Trophoblast cell (in vitro differentiated cells and primary cell): Measurements from ENCODE around the gene ANAPC2.
A peak's percentile ranks its signal among the peaks of the same experiment; 100 is the strongest.

Source experiments
- DNase-seq, 2 donors: peaks; one replicate each; pipeline ENCODE4 v3.0.0-alpha.2; 2016
- H2AFZ ChIP-seq: 2 replicates; pipeline ENCODE4 v1.6.1; 2013; ENCODE audit warnings: low read length, moderate library complexity, mild to moderate bottlenecking; ENCODE audit not compliant: insufficient read depth, poor library complexity
- H2AK5ac ChIP-seq: 2 replicates; pipeline ENCODE4 v1.6.1; 2013; ENCODE audit warnings: mild to moderate bottlenecking, low read length
- H2BK120ac ChIP-seq: 2 replicates; pipeline ENCODE4 v1.6.1; 2013; ENCODE audit warnings: low read length, mild to moderate bottlenecking, moderate library complexity; ENCODE audit not compliant: insufficient read depth, poor library complexity
- H2BK12ac ChIP-seq: 2 replicates; pipeline ENCODE4 v1.6.1; 2013; ENCODE audit warnings: mild to moderate bottlenecking, low read length, moderate library complexity
- H2BK5ac ChIP-seq: 2 replicates; pipeline ENCODE4 v1.6.1; 2013; ENCODE audit warnings: low read length, low read depth, moderate library complexity, mild to moderate bottlenecking; ENCODE audit not compliant: poor library complexity
- H3K14ac ChIP-seq: 2 replicates; pipeline ENCODE4 v1.6.1; 2013; ENCODE audit warnings: mild to moderate bottlenecking, low read length
- H3K18ac ChIP-seq: 2 replicates; pipeline ENCODE4 v1.6.1; 2013; ENCODE audit warnings: mild to moderate bottlenecking, low read length
- H3K23ac ChIP-seq: 2 replicates; pipeline ENCODE4 v1.6.1; 2013; ENCODE audit warnings: low read length
- H3K27ac ChIP-seq: 2 replicates; pipeline ENCODE4 v1.5.1; 2013; ENCODE audit warnings: low read depth, mild to moderate bottlenecking, inconsistent platforms, low read length, moderate library complexity
- H3K27me3 ChIP-seq: 2 replicates; pipeline ENCODE4 v1.6.1; 2013; ENCODE audit warnings: inconsistent platforms, mild to moderate bottlenecking, low read length, moderate library complexity; ENCODE audit not compliant: insufficient read depth
- H3K36me3 ChIP-seq, 2 experiments: 1 replicate in 1 of 2; 2 replicates in 1 of 2; pipeline ENCODE4 v1.6.1; 2013; ENCODE audit warnings: low read length in 2 of 2, mild to moderate bottlenecking in 2 of 2, moderate library complexity in 1 of 2; ENCODE audit not compliant: insufficient read depth in 2 of 2, control insufficient read depth in 1 of 2
- H3K4ac ChIP-seq: 2 replicates; pipeline ENCODE4 v1.6.1; 2013; ENCODE audit warnings: low read depth, mild to moderate bottlenecking, low read length, moderate library complexity
- H3K4me1 ChIP-seq, 2 experiments: 1 replicate in 1 of 2; 2 replicates in 1 of 2; pipeline ENCODE4 v1.6.1; 2013; ENCODE audit warnings: low read length in 2 of 2, mild to moderate bottlenecking in 2 of 2, moderate library complexity in 1 of 2; ENCODE audit not compliant: insufficient read depth in 2 of 2, control insufficient read depth in 1 of 2
- H3K4me2 ChIP-seq: 2 replicates; pipeline ENCODE4 v1.6.1; 2013; ENCODE audit warnings: inconsistent platforms, mild to moderate bottlenecking, low read length, moderate library complexity
- H3K4me3 ChIP-seq: 2 replicates; pipeline ENCODE4 v1.5.1; 2013; ENCODE audit warnings: mild to moderate bottlenecking, low read depth, low read length, inconsistent platforms
- H3K79me1 ChIP-seq: one replicate; pipeline ENCODE4 v1.6.1; 2013; ENCODE audit warnings: low read length
- H3K79me2 ChIP-seq: 2 replicates; pipeline ENCODE4 v1.6.1; 2013; ENCODE audit warnings: low read length, mild to moderate bottlenecking; ENCODE audit not compliant: control insufficient read depth, insufficient read depth, poor library complexity
- H3K9ac ChIP-seq: 2 replicates; pipeline ENCODE4 v1.6.1; 2013; ENCODE audit warnings: mild to moderate bottlenecking, low read length
- H3K9me3 ChIP-seq: 2 replicates; pipeline ENCODE4 v1.6.1; 2013; ENCODE audit warnings: low read depth, mild to moderate bottlenecking, control low read depth, inconsistent platforms, low read length; ENCODE audit not compliant: insufficient read depth
- H4K12ac ChIP-seq: 2 replicates; pipeline ENCODE4 v1.6.1; 2013; ENCODE audit warnings: low read depth, mild to moderate bottlenecking, low read length, moderate library complexity
- H4K8ac ChIP-seq: 2 replicates; pipeline ENCODE4 v1.6.1; 2013; ENCODE audit warnings: low read depth, mild to moderate bottlenecking, low read length, moderate library complexity
- H4K91ac ChIP-seq: one replicate; pipeline ENCODE4 v1.6.1; 2013; ENCODE audit warnings: low read depth, mild to moderate bottlenecking, low read length, moderate library complexity
- WGBS: extraction: QIAGEN DNeasy Blood & Tissue Kit; methylation state at CpG from one replicate; pipeline ENCODE4 v1.1.7; 2013; ENCODE audit warnings: missing lambda C conversion rate; ENCODE audit not compliant: insufficient read length, insufficient coverage; ENCODE audit errors: extremely low coverage; 5-methylcytosine and 5-hydroxymethylcytosine counted together

ANAPC2 gene

DNA sequence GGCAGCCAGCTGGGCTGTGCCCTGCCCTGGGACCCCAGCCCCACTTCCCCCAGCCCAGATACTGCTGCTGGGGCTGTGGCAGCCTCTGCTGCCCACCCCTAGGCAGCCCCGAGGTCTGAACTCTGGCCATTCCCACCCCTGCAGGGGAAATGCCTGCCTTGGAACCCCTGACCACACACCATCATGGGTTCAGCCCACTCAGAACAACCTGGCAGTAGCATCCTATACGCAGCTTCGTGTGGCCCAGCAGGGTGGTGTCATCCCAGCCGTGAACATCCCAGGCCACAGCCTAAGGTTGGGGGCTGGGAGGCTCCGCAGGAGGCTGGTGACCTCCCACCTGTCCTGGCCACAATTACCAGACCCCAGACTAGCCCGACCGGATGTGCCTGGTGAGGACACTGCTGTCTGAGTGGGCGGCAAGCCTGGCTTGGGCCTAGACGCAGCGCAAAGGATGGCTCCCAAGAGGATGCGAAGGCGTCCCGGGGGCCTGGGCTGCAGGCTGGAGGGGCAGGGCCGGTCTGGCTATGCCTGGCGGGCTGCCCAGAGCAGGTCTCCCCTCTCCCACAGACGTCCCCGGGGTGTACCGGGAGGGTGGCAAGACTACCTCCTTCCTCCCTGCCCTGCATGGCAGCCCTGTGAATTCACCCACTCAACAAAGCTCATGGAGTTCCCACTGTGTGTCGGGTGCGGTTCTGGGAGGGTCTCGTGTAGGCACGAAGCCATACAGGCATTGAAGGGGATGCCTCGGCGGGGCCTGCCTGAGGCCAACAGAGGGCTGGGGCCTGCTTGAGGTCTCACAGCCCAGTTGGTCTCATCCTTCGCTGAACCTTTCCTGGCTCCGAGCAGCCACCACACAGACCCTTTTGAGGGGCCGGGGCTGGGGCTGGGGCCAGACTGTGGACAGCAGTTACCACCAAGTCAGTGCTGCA lies 40.9 kb upstream of the ANAPC2 start:
- Histone ChIP-seq H3K4me2 (no peak overlapping the region), H3K79me2 (no peaks in the 10 kb centered on the region), H2AK5ac (no peak overlapping the region), H3K4me1 (peaks cover 10 to 17% of the 10 kb centered on the region in 2 experiments), H3K79me1 (no peaks in the 10 kb centered on the region), H3K4me3 (no peak overlapping the region), H3K27ac (no peak overlapping the region), H4K8ac (no peak overlapping the region), H4K12ac (no peak overlapping the region), H3K36me3 (no peaks in the 10 kb centered on the region), H2BK120ac (no peak overlapping the region), H2BK5ac (no peak overlapping the region), H3K9me3 (peaks cover 3% of the 10 kb centered on the region), H3K18ac (no peak overlapping the region), H3K14ac (no peak overlapping the region), H4K91ac (no peak overlapping the region), H3K27me3 (no peaks in the 10 kb centered on the region), H2AFZ (no peak overlapping the region), H3K23ac (no peak overlapping the region), H3K9ac (no peak overlapping the region), H2BK12ac (no peak overlapping the region), H3K4ac (no peak overlapping the region)
- WGBS: no CpG with 5 or more reads among the region's 27 CpGs
- DNase-seq: no peak

DNA sequence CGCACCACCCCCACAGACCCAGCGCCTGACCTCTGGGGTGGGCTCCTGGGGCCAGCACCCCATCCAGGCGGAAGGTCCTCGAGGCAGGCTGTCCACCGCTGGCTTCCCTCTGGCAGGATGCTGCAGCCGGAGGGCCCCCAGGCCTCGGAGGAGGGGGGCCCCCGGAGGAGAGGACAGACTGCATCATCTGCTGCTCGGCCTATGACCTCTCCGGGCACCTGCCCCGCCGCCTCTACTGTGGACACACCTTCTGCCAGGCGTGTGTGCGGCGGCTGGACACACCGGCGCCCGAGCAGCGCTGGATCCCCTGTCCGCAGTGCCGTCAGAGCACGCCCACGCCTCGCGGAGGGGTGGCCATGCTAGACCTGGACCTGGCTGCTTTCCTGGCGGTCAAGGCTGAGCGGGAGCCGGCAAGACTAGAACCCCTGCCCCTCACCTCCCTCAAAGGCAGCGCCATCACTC lies 40.2 kb upstream of the ANAPC2 start:
- Histone ChIP-seq H2BK5ac (no peak overlapping the region), H2AK5ac (no peak overlapping the region), H3K4me1 (peaks cover 13 to 20% of the 10 kb centered on the region in 2 experiments), H3K27me3 (no peaks in the 10 kb centered on the region), H3K4ac (no peak overlapping the region), H3K36me3 (no peaks in the 10 kb centered on the region), H4K12ac (no peak overlapping the region), H3K4me3 (no peak overlapping the region), H2AFZ (no peak overlapping the region), H2BK12ac (no peak overlapping the region), H4K8ac (no peak overlapping the region), H3K23ac (no peak overlapping the region), H3K9ac (no peak overlapping the region), H4K91ac (no peak overlapping the region), H3K27ac (no peak overlapping the region), H3K9me3 (peaks cover 3% of the 10 kb centered on the region), H3K79me2 (peaks cover 2% of the 10 kb centered on the region), H3K18ac (no peak overlapping the region), H3K79me1 (peaks cover 3% of the 10 kb centered on the region), H2BK120ac (no peak overlapping the region), H3K4me2 (no peak overlapping the region), H3K14ac (no peak overlapping the region)
- DNase-seq: no peak
- WGBS: no CpG with 5 or more reads among the region's 29 CpGs

DNA sequence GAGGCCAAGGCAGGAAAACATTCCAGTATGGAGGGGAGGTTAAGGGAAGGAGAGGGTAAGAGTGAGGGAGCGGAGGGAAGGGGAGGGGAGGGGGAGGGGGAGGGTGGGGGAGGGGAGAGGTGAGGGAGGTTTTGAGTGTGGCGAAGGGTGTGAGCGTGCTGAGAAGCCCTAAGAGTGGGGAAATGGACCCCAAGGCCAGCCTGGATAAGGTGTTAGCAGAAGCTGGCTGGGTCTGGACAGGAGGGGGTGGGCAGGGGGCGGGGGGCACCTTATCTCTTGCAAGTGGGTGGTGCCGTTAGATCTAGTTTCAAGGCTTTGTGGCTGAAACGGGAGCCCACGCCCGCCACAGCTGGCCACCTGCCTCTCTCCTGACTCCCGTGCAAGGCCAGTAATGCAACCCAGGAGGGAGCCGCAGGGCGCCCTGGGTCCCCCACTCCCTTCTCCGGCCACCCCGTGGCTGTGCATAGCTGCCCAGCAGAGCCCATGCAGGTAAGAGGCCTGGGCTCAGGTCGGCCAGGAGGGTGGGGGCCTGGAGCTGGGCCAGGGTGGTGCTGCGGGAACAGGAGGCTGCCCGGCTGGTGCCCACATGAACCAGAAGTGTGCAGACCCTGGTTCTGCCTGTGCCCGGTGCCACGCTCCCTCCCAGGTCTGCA lies 39.6 kb upstream of the ANAPC2 start:
- H2BK5ac ChIP-seq: no peak overlapping the region
- H2BK120ac ChIP-seq: no peak overlapping the region
- no peak for DNase-seq
- no peak overlapping the region for H2AFZ ChIP-seq
- peaks cover 3% of the 10 kb centered on the region for H3K9me3 ChIP-seq
- H3K79me1 ChIP-seq: peaks cover 3% of the 10 kb centered on the region
- H3K18ac ChIP-seq: no peak overlapping the region
- H3K9ac ChIP-seq: no peak overlapping the region
- no peak overlapping the region for H4K8ac ChIP-seq
- WGBS: no CpG with 5 or more reads among the region's 18 CpGs
- H4K91ac ChIP-seq: no peak overlapping the region
- H3K27me3 ChIP-seq: no peaks in the 10 kb centered on the region
- H2AK5ac ChIP-seq: no peak overlapping the region
- no peak overlapping the region for H3K4ac ChIP-seq
- no peak overlapping the region for H4K12ac ChIP-seq
- no peak overlapping the region for H3K4me2 ChIP-seq
- H3K79me2 ChIP-seq: peaks cover 2% of the 10 kb centered on the region
- H3K4me3 ChIP-seq: no peak overlapping the region
- no peak overlapping the region for H3K27ac ChIP-seq
- H3K4me1 ChIP-seq: peaks cover 13 to 21% of the 10 kb centered on the region in 2 experiments
- H2BK12ac ChIP-seq: no peak overlapping the region
- H3K14ac ChIP-seq: no peak overlapping the region
- H3K36me3 ChIP-seq: no peaks in the 10 kb centered on the region
- no peak overlapping the region for H3K23ac ChIP-seq

DNA sequence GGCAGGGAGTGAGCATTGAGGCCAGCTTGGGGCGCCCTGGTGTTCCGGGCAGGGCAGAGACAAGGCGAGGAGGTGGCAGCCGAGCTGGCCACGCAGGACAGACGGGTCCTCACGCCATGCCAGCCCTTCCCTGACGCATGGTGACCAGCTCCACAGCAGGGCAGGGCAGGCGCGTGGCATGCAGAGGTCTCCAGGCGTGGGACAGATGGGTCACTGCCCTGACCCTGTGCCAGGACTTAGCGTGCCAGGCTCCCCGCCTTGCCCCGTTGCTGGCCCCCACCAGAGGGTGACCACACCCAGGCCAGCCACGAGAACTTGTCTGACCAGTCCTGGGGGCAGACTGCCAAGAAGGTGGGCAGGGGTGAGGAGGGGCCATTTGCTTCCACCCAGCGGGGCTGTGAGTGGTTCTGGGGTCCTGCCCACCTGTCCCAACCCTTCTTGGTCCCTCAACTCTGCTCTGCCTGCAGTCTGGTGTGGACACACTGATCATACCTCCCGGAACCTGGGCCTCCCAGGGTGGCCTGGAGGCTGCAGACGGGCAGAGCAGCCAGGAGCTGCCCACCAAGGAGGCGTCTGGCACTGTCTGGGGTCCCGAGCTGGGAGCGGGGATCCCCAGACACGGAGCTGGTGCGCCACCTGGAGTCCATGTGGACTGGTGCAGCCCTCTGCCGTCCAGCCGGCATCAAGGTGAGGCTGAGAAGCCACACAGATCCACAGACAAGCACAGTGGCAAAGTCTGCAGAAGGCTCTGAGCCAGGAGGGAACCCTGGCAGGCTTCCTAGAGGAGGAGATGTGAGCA lies 38.9 kb upstream of the ANAPC2 start, which contains the start of gene RNF224:
TSS of gene RNF224 (plus strand) at position 449 of the 799 bp plus-strand sequence. CDS start 834 bp downstream, outside the sequence.
- DNase-seq: peak; percentile 77 to 87
- Histone ChIP-seq H4K12ac (no peak within 1 kb of the TSS), H3K36me3 (no peaks in the 10 kb centered on the region), H3K79me2 (peaks cover 2% of the 10 kb centered on the region), H3K18ac (no peak within 1 kb of the TSS), H3K9me3 (peaks cover 3% of the 10 kb centered on the region), H3K27me3 (no peaks in the 10 kb centered on the region), H3K4ac (no peak within 1 kb of the TSS), H3K4me1 (peaks cover 18 to 27% of the 10 kb centered on the region in 2 experiments), H4K8ac (no peak within 1 kb of the TSS), H3K27ac (no peak within 1 kb of the TSS), H3K9ac (peak within 1 kb of the TSS; percentile 28), H3K14ac (no peak within 1 kb of the TSS), H3K4me2 (no peak within 1 kb of the TSS), H4K91ac (no peak within 1 kb of the TSS), H2BK5ac (no peak within 1 kb of the TSS), H2AK5ac (peak within 1 kb of the TSS; percentile 44), H3K4me3 (no peak within 1 kb of the TSS), H2BK12ac (no peak within 1 kb of the TSS), H3K23ac (no peak within 1 kb of the TSS), H2AFZ (no peak within 1 kb of the TSS), H3K79me1 (peaks cover 6% of the 10 kb centered on the region), H2BK120ac (no peak within 1 kb of the TSS)
- no CpG with 5 or more reads among the region's 25 CpGs for WGBS
